ENCODE data around the gene ZNF12.
"Not testable (repeated sequence)": the region's sequence is repeated elsewhere in the genome, so short reads cannot be mapped to it uniquely, and the experiment has no call there.

ZNF12 gene

GRCh38 chr7:6706666-6707407, at the start of gene ZNF12:
TSS of gene ZNF12 (minus strand) at chr7:6706947. CDS start at chr7:6705173, 1,774 bp downstream.
- DNase-seq = peak; percentile 67

- not testable (repeated sequence) for DNase-seq
Measured at GRCh38 chr7:6753964-6754363, 47.2 kb upstream of the ZNF12 start, which contains the start of gene RSPH10B2. TSS of gene RSPH10B2 (plus strand) at chr7:6754103. CDS start at chr7:6757678, 3,575 bp downstream.

DNA sequence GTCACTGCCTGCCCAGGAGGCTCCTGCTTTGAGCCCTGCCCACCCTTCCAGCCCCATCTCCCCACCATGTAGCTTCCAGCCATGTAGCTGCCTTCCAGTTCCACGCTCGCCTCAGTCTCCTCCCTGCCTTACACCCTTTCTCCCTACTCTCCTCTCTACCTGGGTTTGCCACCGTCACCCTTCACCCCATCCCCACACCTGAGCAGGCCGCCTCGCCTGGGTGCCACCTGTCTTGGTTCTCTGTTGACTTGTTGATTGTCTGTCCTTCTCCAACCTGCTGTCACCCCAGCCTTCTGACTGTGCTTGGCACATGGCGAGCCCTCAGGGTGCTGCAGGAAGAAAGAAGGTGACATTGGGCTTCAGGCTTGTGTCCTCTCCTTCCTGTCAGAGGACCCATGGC, 43.4 kb upstream of the ZNF12 start:
- DNase-seq = not testable (repeated sequence)

- DNase-seq = not testable (repeated sequence)
Measured at GRCh38 chr7:6749335-6749734, 42.6 kb upstream of the ZNF12 start.

- DNase-seq = not testable (repeated sequence)
Measured at GRCh38 chr7:6744410-6745100, 37.8 kb upstream of the ZNF12 start.

GRCh38 chr7:6738415-6738814, 31.7 kb upstream of the ZNF12 start:
- DNase-seq = not testable (repeated sequence)

DNA sequence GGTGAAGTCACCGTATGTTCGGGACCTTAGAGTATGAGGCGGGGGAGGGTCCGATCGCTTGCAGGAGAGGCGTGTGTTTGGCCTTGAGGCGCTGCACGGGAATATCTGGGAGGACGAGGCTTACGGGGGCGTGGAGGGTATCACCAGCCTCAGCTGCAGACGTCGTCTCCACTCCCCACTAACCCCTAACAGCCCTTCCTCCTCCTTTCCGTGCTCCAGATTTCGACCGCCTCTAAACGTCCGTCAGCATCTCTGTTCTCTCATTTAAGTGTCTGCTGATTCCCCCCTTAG, 23.5 kb upstream of the ZNF12 start:
- DNase-seq = no peak

- DNase-seq = peak; percentile 9
Measured at GRCh38 chr7:6729492-6730342, 23.0 kb upstream of the ZNF12 start.

GRCh38 chr7:6728893-6729491, 22.2 kb upstream of the ZNF12 start:
- DNase-seq = not testable (repeated sequence)

GRCh38 chr7:6727663-6728062, 20.9 kb upstream of the ZNF12 start:
- no peak for DNase-seq

DNA sequence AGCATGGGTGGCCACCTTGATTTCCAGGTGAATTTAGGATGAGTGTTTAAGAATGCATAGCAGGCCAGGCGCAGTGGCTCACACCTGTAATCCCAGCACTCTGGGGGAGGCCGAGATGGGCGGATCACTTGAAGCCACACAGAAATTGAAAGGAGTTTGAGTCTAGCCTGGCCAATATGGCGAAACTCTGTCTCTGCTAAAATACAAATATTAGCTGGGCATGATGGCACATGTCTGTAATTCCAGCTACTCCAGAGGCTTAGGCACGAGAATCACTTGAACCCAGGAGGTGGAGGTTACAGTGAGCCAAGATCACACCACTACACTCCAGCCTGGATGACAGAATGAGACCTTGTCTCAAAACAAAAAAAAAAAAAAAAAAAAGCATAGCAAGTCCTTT, 19.6 kb upstream of the ZNF12 start:
- DNase-seq = not testable (repeated sequence)

GRCh38 chr7:6725003-6725402, 18.3 kb upstream of the ZNF12 start:
- no peak for DNase-seq

GRCh38 chr7:6724351-6724750, 17.6 kb upstream of the ZNF12 start:
- DNase-seq = not testable (repeated sequence)

DNA sequence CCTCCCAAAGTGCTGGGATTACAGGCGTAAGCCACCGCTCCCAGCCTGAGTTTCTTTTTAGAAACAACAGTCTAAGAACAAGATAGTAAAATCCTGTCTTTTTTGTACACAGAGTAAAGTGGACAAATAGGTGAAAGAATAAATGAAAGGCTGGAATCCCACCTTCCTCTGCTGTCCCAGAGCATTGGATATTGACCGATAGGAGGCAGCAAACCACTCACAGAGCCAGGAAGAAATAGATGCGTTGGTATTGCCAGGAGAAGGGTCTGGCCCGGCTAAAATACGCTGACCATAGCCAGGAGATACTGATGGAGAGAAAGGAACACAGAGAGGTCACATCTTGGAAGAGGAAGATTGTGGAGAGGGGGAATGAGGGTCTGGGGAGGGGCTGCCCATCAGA, 11.4 kb upstream of the ZNF12 start:
- no peak for DNase-seq

DNA sequence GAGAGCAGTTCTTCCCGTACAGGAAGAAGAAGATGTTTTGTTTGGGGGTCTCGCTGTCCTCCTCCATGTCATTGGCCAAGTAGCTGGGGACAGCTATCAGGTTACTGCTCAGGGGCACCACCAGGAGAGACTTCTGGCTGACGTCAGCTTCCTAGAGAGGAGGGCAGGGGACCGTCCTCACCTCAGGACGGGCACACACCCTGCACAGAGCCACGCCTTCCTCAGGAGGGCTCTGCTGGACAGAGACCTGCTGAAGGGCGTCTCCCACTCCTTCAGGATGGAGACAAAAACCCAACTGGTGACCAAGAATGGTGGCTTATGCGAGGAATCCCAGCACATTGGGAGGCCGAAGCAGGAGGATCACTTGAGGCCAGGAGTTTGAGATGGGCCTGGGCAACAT, 9.2 kb upstream of the ZNF12 start:
- DNase-seq = not testable (repeated sequence)

DNA sequence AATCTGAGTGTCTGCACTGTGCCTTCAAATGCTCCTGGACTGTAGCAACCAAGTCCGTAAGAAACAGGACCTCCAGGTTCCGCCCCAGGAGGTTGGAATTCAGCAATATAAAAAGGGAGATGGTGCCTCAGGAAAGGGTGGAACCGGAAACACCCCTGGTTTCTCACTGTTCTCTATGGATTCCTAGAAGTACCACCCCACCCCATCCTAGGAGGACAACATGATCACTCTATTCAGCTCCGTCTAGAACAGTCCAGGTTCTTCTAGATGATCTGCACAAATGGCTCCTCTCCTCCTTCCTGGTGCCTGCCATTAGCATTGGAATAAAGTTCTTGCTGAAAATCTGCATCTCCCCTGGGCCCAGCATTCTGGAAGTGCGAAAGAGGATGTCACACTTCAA, 7.6 kb upstream of the ZNF12 start:
- DNase-seq = no peak

DNA sequence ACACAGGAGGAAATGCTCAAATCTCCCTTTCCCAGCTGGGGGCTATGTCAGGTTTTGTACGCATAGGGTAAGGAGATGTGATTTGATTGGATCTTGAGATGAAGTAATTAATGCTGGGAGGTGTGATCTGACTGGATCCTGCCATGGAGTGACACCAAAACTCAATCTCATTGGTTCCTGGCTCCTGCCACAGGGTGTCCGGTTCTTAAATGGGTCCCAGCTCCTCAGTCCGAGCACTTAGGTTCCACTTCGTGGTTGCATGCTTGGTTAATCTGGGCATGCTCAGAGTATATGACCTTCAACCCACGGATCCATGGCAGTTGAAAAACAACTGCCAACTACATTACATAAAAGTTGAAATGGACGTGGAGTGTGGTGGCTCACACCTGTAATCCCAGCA, 3.1 kb upstream of the ZNF12 start:
- DNase-seq = no peak

GRCh38 chr7:6708304-6708703, 1.6 kb upstream of the ZNF12 start:
- no peak for DNase-seq

DNA sequence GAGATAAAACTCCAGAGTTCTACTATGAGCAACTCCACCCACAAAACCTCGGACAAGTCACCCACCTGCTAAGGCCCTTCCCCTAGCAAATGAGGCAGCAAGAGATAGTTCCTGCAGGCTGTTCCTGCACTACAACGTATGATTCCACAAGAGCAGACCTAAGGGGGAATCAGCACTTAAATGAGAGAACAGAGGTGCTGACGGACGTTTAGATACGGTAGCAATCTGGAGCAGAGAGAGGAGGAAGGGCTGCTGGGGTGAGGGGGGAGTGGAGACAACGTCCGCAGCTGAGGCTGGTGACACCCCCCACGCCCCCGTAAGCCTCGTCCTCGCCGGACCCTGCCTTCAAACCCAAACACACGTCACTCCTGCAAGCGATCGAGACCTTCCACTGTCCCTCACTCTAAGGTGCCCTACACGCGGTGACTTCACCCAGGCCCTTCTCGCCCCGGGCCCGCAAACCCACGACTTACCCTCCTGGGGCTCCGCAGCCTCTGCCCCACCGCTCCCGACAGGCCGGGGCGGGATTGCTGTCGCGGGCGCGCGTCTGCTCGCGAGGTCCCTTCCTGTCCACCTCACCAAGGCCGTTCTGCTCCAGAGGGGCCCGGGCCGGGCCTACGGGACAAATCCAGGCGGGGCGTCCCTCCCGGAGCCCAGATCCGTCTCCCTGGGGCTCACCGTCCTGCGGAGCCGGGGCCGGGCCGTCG, 635 bp downstream of the ZNF12 start:
- DNase-seq = no peak

GRCh38 chr7:6701860-6702259, 4.9 kb downstream of the ZNF12 start:
- no peak for DNase-seq

GRCh38 chr7:6700793-6701192, 6.0 kb downstream of the ZNF12 start:
- no peak for DNase-seq

DNA sequence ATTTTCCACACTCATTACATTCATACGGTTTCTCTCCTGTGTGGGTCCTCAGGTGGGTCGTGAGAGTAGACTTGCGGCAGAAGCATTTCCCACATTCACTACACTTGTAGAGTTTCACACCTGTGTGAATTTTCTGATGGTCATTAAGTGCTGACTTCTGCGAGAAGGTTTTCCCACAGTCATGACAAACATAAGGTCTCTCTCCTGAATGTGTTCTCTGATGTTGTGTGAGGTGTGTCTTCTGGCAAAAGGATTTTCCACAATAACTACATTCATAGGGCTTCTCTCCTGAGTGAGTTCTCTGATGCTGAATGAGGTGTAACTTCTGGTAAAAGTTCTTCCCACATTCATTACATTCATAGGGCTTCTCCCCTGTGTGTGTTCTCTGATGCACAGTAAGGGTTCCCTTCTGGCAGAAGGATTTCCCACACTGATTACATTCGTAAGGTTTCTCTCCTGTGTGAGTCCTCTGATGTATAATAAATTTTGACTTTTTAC, 15.1 kb downstream of the ZNF12 start:
- DNase-seq = no peak

Data from NCI-H1436 treated with DMSO at 0.1 percent for 48 hours (cell line).